GM19035 (cell line): ENCODE measurements around the gene C2orf49.

Source experiments
- ATAC-seq: cut with Tn5 transposase; IDR thresholded peaks from one replicate; pipeline ENCODE4 v1.9.1; 2021; ENCODE audit not compliant: unreplicated experiment

C2orf49 gene

GRCh38 chr2:105337122-105338019 lies at the start of gene C2orf49:
Gene C2orf49, plus strand, starts transcription at chr2:105337540. Its CDS starts 48 bp downstream, at chr2:105337588.
- ATAC-seq: peak; percentile 96

- ATAC-seq: peak; percentile 70
Measured at GRCh38 chr2:105287692-105288091, 49.6 kb upstream of the C2orf49 start.

- ATAC-seq: peak; percentile 16
Measured at GRCh38 chr2:105288133-105288532, 49.2 kb upstream of the C2orf49 start.

GRCh38 chr2:105290981-105291660 lies 46.2 kb upstream of the C2orf49 start:
- no peak for ATAC-seq

- ATAC-seq: no peak
Measured at GRCh38 chr2:105291981-105292380, 45.4 kb upstream of the C2orf49 start.

- no peak for ATAC-seq
Measured at GRCh38 chr2:105294046-105294445, 43.3 kb upstream of the C2orf49 start.

- no peak for ATAC-seq
Measured at GRCh38 chr2:105294844-105295481, 42.4 kb upstream of the C2orf49 start.

GRCh38 chr2:105296017-105296611 lies 41.2 kb upstream of the C2orf49 start:
- no peak for ATAC-seq

- ATAC-seq: no peak
Measured at GRCh38 chr2:105297216-105297615, 40.1 kb upstream of the C2orf49 start.

- ATAC-seq: no peak
Measured at GRCh38 chr2:105298017-105298416, 39.3 kb upstream of the C2orf49 start.

GRCh38 chr2:105299290-105299689 lies 38.0 kb upstream of the C2orf49 start:
- ATAC-seq: no peak

GRCh38 chr2:105301646-105302045 lies 35.7 kb upstream of the C2orf49 start:
- no peak for ATAC-seq

GRCh38 chr2:105307146-105307545 lies 30.2 kb upstream of the C2orf49 start:
- no peak for ATAC-seq

GRCh38 chr2:105307550-105307949 lies 29.8 kb upstream of the C2orf49 start:
- no peak for ATAC-seq

GRCh38 chr2:105307962-105308361 lies 29.4 kb upstream of the C2orf49 start:
- ATAC-seq: no peak

GRCh38 chr2:105308382-105309146 lies 28.8 kb upstream of the C2orf49 start:
- ATAC-seq: no peak

GRCh38 chr2:105309147-105309545 lies 28.2 kb upstream of the C2orf49 start:
- ATAC-seq: no peak

GRCh38 chr2:105313877-105314276 lies 23.5 kb upstream of the C2orf49 start:
- peak; percentile 43 for ATAC-seq

- ATAC-seq: peak; percentile 64
Measured at GRCh38 chr2:105315314-105315713, 22.0 kb upstream of the C2orf49 start.

- no peak for ATAC-seq
Measured at GRCh38 chr2:105317937-105318336, 19.4 kb upstream of the C2orf49 start.
